H9 (cell line): ENCODE results near the gene CWC27. TPM values are rescaled to one million over a fixed set of nuclear protein-coding genes. Genes with fewer than 3 reads are reported as not detected.

Experiments used
- DNase-seq: peaks from one replicate; pipeline ENCODE4 v3.0.0-alpha.2; 2017
- H2AFZ ChIP-seq: one replicate; pipeline ENCODE4 v1.6.1; 2013; ENCODE audit warnings: mild to moderate bottlenecking, low read length, control low read depth, moderate library complexity
- H2AK5ac ChIP-seq: 2 replicates; pipeline ENCODE4 v1.6.1; 2013; ENCODE audit warnings: low read length, control low read depth, mixed read lengths; ENCODE audit not compliant: insufficient read length
- H2BK120ac ChIP-seq: one replicate; pipeline ENCODE4 v1.6.1; 2013; ENCODE audit warnings: low read depth, mild to moderate bottlenecking, low read length, control low read depth, inconsistent platforms; ENCODE audit not compliant: poor library complexity, severe bottlenecking
- H2BK12ac ChIP-seq: 2 replicates; pipeline ENCODE4 v1.6.1; 2013; ENCODE audit warnings: low read length, control low read depth, mixed read lengths, low read depth; ENCODE audit not compliant: insufficient read length
- H2BK15ac ChIP-seq: 2 replicates; pipeline ENCODE4 v1.6.1; 2013; ENCODE audit warnings: low read depth, low read length, control low read depth
- H2BK20ac ChIP-seq: one replicate; pipeline ENCODE4 v1.6.1; 2013; ENCODE audit warnings: low read depth, mild to moderate bottlenecking, low read length, control low read depth, inconsistent platforms; ENCODE audit not compliant: poor library complexity, severe bottlenecking
- H2BK5ac ChIP-seq: 2 replicates; pipeline ENCODE4 v1.6.1; 2013; ENCODE audit warnings: low read length, control low read depth, mixed read lengths; ENCODE audit not compliant: insufficient read length
- H3K14ac ChIP-seq: 2 replicates; pipeline ENCODE4 v1.6.1; 2013; ENCODE audit warnings: low read length, control low read depth; ENCODE audit not compliant: insufficient read depth
- H3K18ac ChIP-seq: 2 replicates; pipeline ENCODE4 v1.6.1; 2013; ENCODE audit warnings: low read depth, mild to moderate bottlenecking, mixed read lengths, low read length, control low read depth; ENCODE audit not compliant: insufficient read length
- H3K23ac ChIP-seq: 2 replicates; pipeline ENCODE4 v1.6.1; 2013; ENCODE audit warnings: low read length, control low read depth, mixed read lengths, low read depth; ENCODE audit not compliant: insufficient read length
- H3K23me2 ChIP-seq: 2 replicates; pipeline ENCODE4 v1.6.1; 2013; ENCODE audit warnings: low read depth, mild to moderate bottlenecking, mixed read lengths, low read length, control low read depth; ENCODE audit not compliant: insufficient read length, poor library complexity, severe bottlenecking
- H3K27ac ChIP-seq: 2 replicates; pipeline ENCODE4 v1.5.1; 2013; ENCODE audit warnings: low read length, control low read depth, mixed read lengths, low read depth; ENCODE audit not compliant: insufficient read length
- H3K27me3 ChIP-seq: 2 replicates; pipeline ENCODE4 v1.6.1; 2013; ENCODE audit warnings: low read length, control low read depth, inconsistent platforms; ENCODE audit not compliant: insufficient read depth
- H3K4ac ChIP-seq: 2 replicates; pipeline ENCODE4 v1.6.1; 2013; ENCODE audit warnings: low read depth, mild to moderate bottlenecking, control low read depth, inconsistent platforms, low read length, moderate library complexity
- H3K4me1 ChIP-seq: 2 replicates; pipeline ENCODE4 v1.6.1; 2013; ENCODE audit warnings: low read length, control low read depth, inconsistent platforms; ENCODE audit not compliant: insufficient read depth
- H3K4me2 ChIP-seq: 2 replicates; pipeline ENCODE4 v1.6.1; 2013; ENCODE audit warnings: low read length, control low read depth, mixed read lengths; ENCODE audit not compliant: insufficient read length, insufficient read depth
- H3K56ac ChIP-seq: 2 replicates; pipeline ENCODE4 v1.6.1; 2013; ENCODE audit warnings: low read depth, mild to moderate bottlenecking, mixed read lengths, low read length, control low read depth; ENCODE audit not compliant: insufficient read length
- H3K79me1 ChIP-seq: 2 replicates; pipeline ENCODE4 v1.6.1; 2013; ENCODE audit warnings: low read depth, mild to moderate bottlenecking, moderate library complexity, low read length, control low read depth, inconsistent platforms; ENCODE audit not compliant: insufficient read depth, poor library complexity, severe bottlenecking
- H3K79me2 ChIP-seq: 2 replicates; pipeline ENCODE4 v1.6.1; 2013; ENCODE audit warnings: low read length, control low read depth, inconsistent platforms; ENCODE audit not compliant: insufficient read depth
- H3K9ac ChIP-seq: 2 replicates; pipeline ENCODE4 v1.6.1; 2013; ENCODE audit warnings: low read length, control low read depth, mixed read lengths; ENCODE audit not compliant: insufficient read length; ENCODE audit errors: extremely low read depth
- H3K9me3 ChIP-seq: one replicate; pipeline ENCODE4 v1.6.1; 2013; ENCODE audit warnings: low read depth, low read length, inconsistent platforms; ENCODE audit not compliant: control insufficient read depth
- H3T11ph ChIP-seq: one replicate; pipeline ENCODE4 v1.6.1; 2013; ENCODE audit warnings: mild to moderate bottlenecking, low read length, control low read depth, inconsistent platforms
- H4K20me1 ChIP-seq: one replicate; pipeline ENCODE4 v1.6.1; 2013; ENCODE audit not compliant: control insufficient read depth, insufficient read length, insufficient read depth
- H4K5ac ChIP-seq: 2 replicates; pipeline ENCODE4 v1.6.1; 2013; ENCODE audit warnings: low read depth, mild to moderate bottlenecking, mixed read lengths, low read length, control low read depth; ENCODE audit not compliant: insufficient read length
- H4K8ac ChIP-seq: replicated peaks from 2 replicates; pipeline ENCODE4 v1.6.1; 2013; ENCODE audit warnings: low read length, control low read depth, mixed read lengths, low read depth; ENCODE audit not compliant: insufficient read length
- H4K91ac ChIP-seq: 2 replicates; pipeline ENCODE4 v1.6.1; 2013; ENCODE audit warnings: low read depth, mild to moderate bottlenecking, moderate library complexity, mixed read lengths, low read length, control low read depth; ENCODE audit not compliant: insufficient read length
- H3K27ac Mint-ChIP-seq, 3 experiments: 2 replicates in 2 of 3; 3 replicates in 1 of 3; pipeline ENCODE4 v1.8.0; 2020 to 2021; ENCODE audit warnings: mixed read lengths in 3 of 3, mild to moderate bottlenecking in 1 of 3, moderate library complexity in 1 of 3
- H3K27me3 Mint-ChIP-seq: 2 replicates; pipeline ENCODE4 v1.8.0; 2021; ENCODE audit warnings: low read depth, mild to moderate bottlenecking, moderate library complexity, mixed read lengths
- H3K36me3 Mint-ChIP-seq, 3 experiments: 2 replicates in 2 of 3; 3 replicates in 1 of 3; pipeline ENCODE4 v1.8.0; 2020 to 2021; ENCODE audit warnings: low read depth in 3 of 3, mixed read lengths in 3 of 3; ENCODE audit not compliant: insufficient read depth in 1 of 3
- H3K4me1 Mint-ChIP-seq, 2 experiments: 2 replicates each; pipeline ENCODE4 v1.8.0; 2020; ENCODE audit warnings: mixed read lengths in 2 of 2
- H3K4me3 Mint-ChIP-seq, 2 experiments: 2 replicates in 1 of 2; 3 replicates in 1 of 2; pipeline ENCODE4 v1.8.0; 2020 to 2021; ENCODE audit warnings: mild to moderate bottlenecking in 2 of 2, mixed read lengths in 2 of 2, moderate library complexity in 1 of 2
- H3K9me3 Mint-ChIP-seq, 2 experiments: 2 replicates in 1 of 2; 3 replicates in 1 of 2; pipeline ENCODE4 v1.8.0; 2020; ENCODE audit warnings: mild to moderate bottlenecking in 2 of 2, mixed read lengths in 2 of 2, moderate library complexity in 1 of 2
- WGBS: extraction: QIAGEN DNeasy Blood & Tissue Kit; methylation state at CpG from one replicate; pipeline ENCODE4 v1.1.7; 2013; ENCODE audit warnings: missing lambda C conversion rate, low lambda C conversion rate, mixed read lengths; ENCODE audit not compliant: insufficient read length; ENCODE audit errors: extremely low coverage; 5-methylcytosine and 5-hydroxymethylcytosine counted together
- total RNA-seq: library from RNA; stranded (reverse); gene quantifications from 2 replicates; pipeline ENCODE4 v1.2.1, GENCODE V29; 2021
- TF ChIP-seq, protein P1 (sequence below): fragments of 200-600 bp; sonication (generic); conservative IDR thresholded peaks from 3 replicates; pipeline ENCODE4 v1.8.0; 2021; ENCODE audit warnings: antibody characterized with exemption, mild to moderate bottlenecking

CWC27 gene
- total RNA-seq, 1 experiment from 2014 or later = 41.9 TPM

DNA sequence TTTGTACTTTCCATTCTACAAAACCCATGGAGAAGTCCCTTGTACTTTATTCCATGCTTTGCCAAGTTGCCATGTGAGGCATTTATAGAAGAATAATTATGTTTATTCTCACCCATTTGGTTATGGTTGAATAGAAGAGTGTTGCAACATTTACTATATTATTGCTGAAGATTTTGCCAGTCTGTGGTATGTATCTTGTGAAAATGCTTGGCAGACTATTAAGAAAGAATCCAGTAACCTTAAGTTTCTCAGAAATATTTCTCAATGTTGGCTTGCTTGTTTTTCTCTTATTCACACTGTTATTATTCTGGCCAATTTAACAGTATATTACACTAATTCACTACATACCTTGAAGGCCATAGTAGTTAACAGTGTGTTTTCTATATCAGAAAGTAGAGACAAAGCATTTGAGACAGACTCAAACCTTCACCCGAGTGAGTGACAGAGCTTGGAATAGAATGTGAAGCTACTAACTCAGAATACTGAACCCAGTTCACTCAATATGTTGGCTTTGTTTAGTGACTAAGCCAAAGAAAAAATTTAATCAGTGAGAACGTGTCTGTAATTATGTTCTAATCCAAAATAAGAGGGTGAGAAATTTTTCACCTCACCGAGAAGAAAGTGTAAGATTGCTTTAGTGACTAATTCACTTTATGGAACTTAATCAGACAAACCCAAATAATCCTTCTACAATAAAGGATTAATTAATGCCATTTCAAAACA is 184.4 kb downstream of the CWC27 start:
- Histone ChIP-seq H2BK5ac (no peak overlapping the region), H2BK12ac (no peak overlapping the region), H4K5ac (no peak overlapping the region), H3K79me1 (no peaks in the 10 kb centered on the region), H3T11ph (no peak overlapping the region), H2BK20ac (no peak overlapping the region), H3K14ac (no peak overlapping the region), H2AFZ (no peak overlapping the region), H3K23ac (no peak overlapping the region), H3K27me3 (no peaks in the 10 kb centered on the region), H3K9me3 (no peaks in the 10 kb centered on the region), H3K18ac (no peak overlapping the region), H3K23me2 (no peaks in the 10 kb centered on the region), H3K4me2 (no peak overlapping the region), H4K20me1 (no peaks in the 10 kb centered on the region), H3K9ac (no peak overlapping the region), H3K27ac (no peak overlapping the region), H3K79me2 (no peaks in the 10 kb centered on the region), H2BK15ac (no peak overlapping the region), H3K56ac (no peak overlapping the region), H3K4ac (no peak overlapping the region), H4K8ac (no peak overlapping the region), H3K4me1 (no peaks in the 10 kb centered on the region), H2BK120ac (no peak overlapping the region), H2AK5ac (no peak overlapping the region), H4K91ac (no peak overlapping the region)
- no peak overlapping the region for H3K27ac Mint-ChIP-seq
- DNase-seq = no peak
- no peaks in the 10 kb centered on the region for H3K4me1 Mint-ChIP-seq
- no peaks in the 10 kb centered on the region for H3K9me3 Mint-ChIP-seq
- TF ChIP-seq, protein P1, sequence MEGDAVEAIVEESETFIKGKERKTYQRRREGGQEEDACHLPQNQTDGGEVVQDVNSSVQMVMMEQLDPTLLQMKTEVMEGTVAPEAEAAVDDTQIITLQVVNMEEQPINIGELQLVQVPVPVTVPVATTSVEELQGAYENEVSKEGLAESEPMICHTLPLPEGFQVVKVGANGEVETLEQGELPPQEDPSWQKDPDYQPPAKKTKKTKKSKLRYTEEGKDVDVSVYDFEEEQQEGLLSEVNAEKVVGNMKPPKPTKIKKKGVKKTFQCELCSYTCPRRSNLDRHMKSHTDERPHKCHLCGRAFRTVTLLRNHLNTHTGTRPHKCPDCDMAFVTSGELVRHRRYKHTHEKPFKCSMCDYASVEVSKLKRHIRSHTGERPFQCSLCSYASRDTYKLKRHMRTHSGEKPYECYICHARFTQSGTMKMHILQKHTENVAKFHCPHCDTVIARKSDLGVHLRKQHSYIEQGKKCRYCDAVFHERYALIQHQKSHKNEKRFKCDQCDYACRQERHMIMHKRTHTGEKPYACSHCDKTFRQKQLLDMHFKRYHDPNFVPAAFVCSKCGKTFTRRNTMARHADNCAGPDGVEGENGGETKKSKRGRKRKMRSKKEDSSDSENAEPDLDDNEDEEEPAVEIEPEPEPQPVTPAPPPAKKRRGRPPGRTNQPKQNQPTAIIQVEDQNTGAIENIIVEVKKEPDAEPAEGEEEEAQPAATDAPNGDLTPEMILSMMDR = no peak
- no peak overlapping the region for H3K4me3 Mint-ChIP-seq
- H3K27me3 Mint-ChIP-seq = no peaks in the 10 kb centered on the region
- no peaks in the 10 kb centered on the region for H3K36me3 Mint-ChIP-seq
- WGBS = no CpG with 5 or more reads among the region's 3 CpGs
